Measurements from ENCODE around the gene C17orf50. TPM values are rescaled to one million over a fixed set of nuclear protein-coding genes. Genes with fewer than 3 reads are reported as not detected.

Gene C17orf50
- total RNA-seq, 2 experiments from 2014 or later: not detected

- Mint-ChIP-seq H3K9me3 (no peaks in the 10 kb centered on the region), H3K4me1 (peaks cover 9% of the 10 kb centered on the region), H3K27ac (no peak overlapping the region), H3K36me3 (no peaks in the 10 kb centered on the region), H3K27me3 (peaks cover 40% of the 10 kb centered on the region), H3K4me3 (peak overlapping the region; percentile 71)
- DNase-seq (peak; percentile 52), ATAC-seq (ENCODE audit: low read depth) (peak; percentile 68)
- POLR2A ChIA-PET: interaction anchor here (1.2 kb wide), 1 partner anchor 68 kb away, joined by 4 read pairs; the partner anchor contains the start of gene TAF15
These were observed 19.4 kb upstream of the C17orf50 start for GRCh38 chr17:35740997-35741931.

DNA sequence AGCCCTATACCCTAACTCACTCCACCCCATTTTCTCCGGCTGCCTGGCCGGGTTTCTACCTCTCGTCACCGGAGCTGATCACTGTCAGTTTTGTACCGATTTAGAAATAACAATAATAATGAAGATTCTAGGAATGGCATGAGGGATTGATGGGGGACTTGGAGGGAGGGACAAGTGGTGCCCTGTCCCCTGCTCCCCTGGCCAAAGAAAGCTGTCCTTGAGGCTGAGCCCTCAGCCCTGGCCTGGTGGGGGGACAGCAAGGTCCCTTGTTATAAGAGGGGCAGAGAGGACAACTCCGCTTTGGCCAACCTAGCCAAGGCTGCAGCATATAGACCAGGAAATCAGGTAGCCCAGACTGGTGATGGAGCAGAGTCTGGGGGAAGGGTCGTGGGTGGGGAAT is 18.2 kb upstream of the C17orf50 start:
- Mint-ChIP-seq H3K4me3 (no peak overlapping the region), H3K27ac (no peak overlapping the region), H3K4me1 (peaks cover 9% of the 10 kb centered on the region), H3K36me3 (no peaks in the 10 kb centered on the region), H3K9me3 (no peaks in the 10 kb centered on the region), H3K27me3 (peaks cover 40% of the 10 kb centered on the region)
- DNase-seq (no peak), ATAC-seq (ENCODE audit: low read depth) (no peak)
- POLR2A ChIA-PET: no interaction called here

DNA sequence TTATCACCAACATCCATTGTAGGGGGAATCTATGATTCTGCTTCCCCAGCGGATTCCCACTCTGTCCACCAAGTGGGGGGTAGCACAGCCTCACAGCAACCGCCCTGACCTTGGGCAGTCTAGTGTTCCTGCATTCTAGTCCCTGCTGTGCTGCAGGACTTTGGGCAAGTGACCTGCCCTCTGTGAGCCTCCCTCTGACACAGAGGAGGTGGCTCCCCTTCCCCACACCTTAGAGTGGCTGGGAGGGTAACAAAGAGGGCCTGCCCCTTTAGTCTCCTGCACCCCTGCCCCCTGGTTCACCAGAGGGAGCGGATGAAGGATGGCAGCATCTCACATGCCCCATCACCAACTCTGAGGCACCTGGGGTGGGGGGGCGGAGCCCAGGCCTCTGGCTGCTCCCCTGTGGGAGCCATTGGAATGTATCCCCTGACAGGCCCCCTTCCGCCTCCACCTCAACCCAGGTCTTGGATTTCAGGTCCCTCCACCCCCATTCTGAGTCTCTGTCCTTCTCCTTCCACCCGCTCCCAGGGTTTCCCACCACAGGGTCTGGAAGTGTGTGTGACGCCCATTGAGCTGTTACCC is 17.7 kb upstream of the C17orf50 start:
- Mint-ChIP-seq H3K4me3 (no peak overlapping the region), H3K36me3 (no peaks in the 10 kb centered on the region)
- POLR2A ChIA-PET: no interaction called here

GRCh38 chr17:35743626-35744328 is 16.9 kb upstream of the C17orf50 start:
- no peaks in the 10 kb centered on the region for H3K36me3 Mint-ChIP-seq
- ATAC-seq (ENCODE audit: low read depth): no peak
- no peak overlapping the region for H3K4me3 Mint-ChIP-seq

More for the DNA sequence above, 17.7 kb upstream of the C17orf50 start:
- H3K27me3 Mint-ChIP-seq: peaks cover 40% of the 10 kb centered on the region
- ATAC-seq (ENCODE audit: low read depth) (no peak), DNase-seq (no peak)
- no peaks in the 10 kb centered on the region for H3K9me3 Mint-ChIP-seq
- H3K4me1 Mint-ChIP-seq: peaks cover 9% of the 10 kb centered on the region
- no peak overlapping the region for H3K27ac Mint-ChIP-seq

GRCh38 chr17:35744830-35745229 is 15.9 kb upstream of the C17orf50 start:
- no peak for ATAC-seq (ENCODE audit: low read depth)
- Mint-ChIP-seq H3K9me3 (no peaks in the 10 kb centered on the region), H3K4me3 (no peak overlapping the region), H3K27me3 (peaks cover 42% of the 10 kb centered on the region), H3K36me3 (no peaks in the 10 kb centered on the region), H3K27ac (no peak overlapping the region), H3K4me1 (peaks cover 12% of the 10 kb centered on the region)
- DNase-seq: no peak
- POLR2A ChIA-PET: interaction anchor here (0.5 kb wide), 1 partner anchor 819 kb away, joined by 5 read pairs; no protein-coding TSS in a partner anchor

More at GRCh38 chr17:35743626-35744328, 16.9 kb upstream of the C17orf50 start:
- Mint-ChIP-seq H3K4me1 (peaks cover 9% of the 10 kb centered on the region), H3K27ac (no peak overlapping the region), H3K27me3 (peaks cover 43% of the 10 kb centered on the region), H3K9me3 (no peaks in the 10 kb centered on the region)
- no peak for DNase-seq
- POLR2A ChIA-PET: no interaction called here

- Mint-ChIP-seq H3K36me3 (no peaks in the 10 kb centered on the region), H3K27me3 (peaks cover 41% of the 10 kb centered on the region), H3K27ac (no peak overlapping the region), H3K4me3 (no peak overlapping the region), H3K9me3 (no peaks in the 10 kb centered on the region), H3K4me1 (peaks cover 14% of the 10 kb centered on the region)
- POLR2A ChIA-PET: no interaction called here
- ATAC-seq (ENCODE audit: low read depth) (no peak), DNase-seq (no peak)
These were observed 15.4 kb upstream of the C17orf50 start for GRCh38 chr17:35745246-35745645.

GRCh38 chr17:35745749-35746320 is 14.9 kb upstream of the C17orf50 start:
- Mint-ChIP-seq H3K36me3 (no peaks in the 10 kb centered on the region), H3K9me3 (no peaks in the 10 kb centered on the region), H3K27ac (no peak overlapping the region), H3K4me3 (no peak overlapping the region), H3K27me3 (peaks cover 42% of the 10 kb centered on the region), H3K4me1 (peaks cover 14% of the 10 kb centered on the region)
- POLR2A ChIA-PET: no interaction called here
- ATAC-seq (ENCODE audit: low read depth) (no peak), DNase-seq (no peak)

- peaks cover 9% of the 10 kb centered on the region for H3K4me1 Mint-ChIP-seq
- ATAC-seq (ENCODE audit: low read depth) (peak; percentile 80), DNase-seq (peak; percentile 80)
- no peaks in the 10 kb centered on the region for H3K36me3 Mint-ChIP-seq
- no peak overlapping the region for H3K4me3 Mint-ChIP-seq
- peaks cover 38% of the 10 kb centered on the region for H3K27me3 Mint-ChIP-seq
- POLR2A ChIA-PET: interaction anchor here (0.5 to 1.4 kb wide), 2 partner anchors 134 to 606 kb away, joined by 4 to 5 read pairs; no protein-coding TSS in a partner anchor
- no peaks in the 10 kb centered on the region for H3K9me3 Mint-ChIP-seq
- H3K27ac Mint-ChIP-seq: no peak overlapping the region
These were observed 13.1 kb upstream of the C17orf50 start for GRCh38 chr17:35747540-35748017.

DNA sequence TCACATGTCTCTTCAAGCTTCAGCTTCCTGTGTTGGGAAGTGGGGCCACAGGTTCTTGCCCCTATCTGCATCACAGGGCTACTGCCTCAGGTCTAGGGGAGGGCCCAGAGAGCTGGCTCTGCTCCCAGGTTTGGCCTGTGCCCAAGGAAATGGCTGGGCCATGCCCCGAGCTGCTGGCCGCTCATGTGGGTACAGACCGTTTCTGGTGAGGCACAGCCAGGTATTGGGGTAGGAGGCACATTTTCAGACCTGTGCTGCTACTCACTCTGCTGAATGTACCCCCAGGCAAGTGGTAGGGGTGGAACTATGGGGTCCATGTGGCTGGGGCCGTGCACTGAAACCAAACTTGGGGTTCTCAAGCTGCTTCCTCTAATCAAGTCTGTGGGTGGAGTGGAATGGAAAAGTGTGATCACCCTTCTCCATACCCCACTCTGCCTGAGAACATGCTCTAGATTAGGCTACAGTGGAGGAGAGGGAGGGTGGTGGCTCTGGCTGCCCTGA is 12.3 kb upstream of the C17orf50 start:
- POLR2A ChIA-PET: interaction anchor here (0.5 to 1.4 kb wide), 2 partner anchors 135 to 607 kb away, joined by 4 to 5 read pairs; no protein-coding TSS in a partner anchor
- no peaks in the 10 kb centered on the region for H3K9me3 Mint-ChIP-seq
- H3K27me3 Mint-ChIP-seq: peaks cover 40% of the 10 kb centered on the region
- no peak overlapping the region for H3K4me3 Mint-ChIP-seq
- no peaks in the 10 kb centered on the region for H3K36me3 Mint-ChIP-seq
- ATAC-seq (ENCODE audit: low read depth) (no peak), DNase-seq (no peak)
- H3K4me1 Mint-ChIP-seq: peaks cover 9% of the 10 kb centered on the region
- H3K27ac Mint-ChIP-seq: no peak overlapping the region

- no peaks in the 10 kb centered on the region for H3K36me3 Mint-ChIP-seq
- POLR2A ChIA-PET: no interaction called here
- no peaks in the 10 kb centered on the region for H3K9me3 Mint-ChIP-seq
- no peak overlapping the region for H3K4me3 Mint-ChIP-seq
- H3K27me3 Mint-ChIP-seq: peaks cover 37% of the 10 kb centered on the region
- ATAC-seq (ENCODE audit: low read depth): no peak
- peaks cover 7% of the 10 kb centered on the region for H3K4me1 Mint-ChIP-seq
- no peak overlapping the region for H3K27ac Mint-ChIP-seq
- no peak for DNase-seq
These were observed 11.7 kb upstream of the C17orf50 start for GRCh38 chr17:35748979-35749378.

DNA sequence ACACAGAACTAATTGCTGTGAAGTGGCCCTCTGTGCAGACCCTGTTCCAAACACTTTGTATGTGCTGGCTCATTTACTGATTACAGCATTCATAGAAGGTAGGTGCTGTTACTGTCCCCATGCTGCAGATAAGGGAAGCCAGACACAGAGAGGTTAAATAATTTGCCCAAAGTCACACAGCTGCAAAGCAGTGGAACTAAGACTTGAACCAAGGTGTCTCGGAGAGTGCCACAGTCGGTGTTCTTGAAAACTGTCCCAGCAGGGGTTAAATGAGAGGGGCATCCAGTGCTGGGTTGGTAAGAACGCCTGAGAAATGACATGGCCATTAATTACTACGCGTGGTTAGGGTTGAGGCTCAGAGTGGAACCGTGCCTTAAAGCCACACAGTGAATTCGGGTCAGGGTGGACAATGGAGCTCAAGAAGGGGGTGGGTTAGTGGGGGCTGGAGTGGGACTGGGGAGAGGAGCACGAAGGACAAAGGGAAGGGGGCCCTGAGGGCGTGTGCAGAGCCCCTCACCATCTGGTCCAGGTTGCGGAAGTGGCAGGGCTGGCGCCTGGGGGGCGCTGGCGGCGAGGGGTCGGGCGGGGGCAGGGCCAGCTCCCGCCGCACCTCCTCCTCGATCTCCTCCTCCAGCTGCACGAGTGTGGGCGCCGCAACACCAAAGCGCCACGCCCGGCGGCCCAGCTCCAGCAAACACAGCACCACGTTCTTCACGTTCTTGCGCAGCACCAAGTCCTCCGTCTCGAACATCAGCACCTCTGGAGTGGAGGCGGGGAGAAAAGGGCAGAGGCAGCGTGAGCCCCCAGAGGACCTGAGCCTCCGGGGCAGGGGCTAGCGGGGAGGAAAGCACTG is 10.9 kb upstream of the C17orf50 start:
- H3K36me3 Mint-ChIP-seq: no peaks in the 10 kb centered on the region
- no peaks in the 10 kb centered on the region for H3K9me3 Mint-ChIP-seq
- peak overlapping the region; percentile 42 for H3K4me3 Mint-ChIP-seq
- H3K4me1 Mint-ChIP-seq: peaks cover 7% of the 10 kb centered on the region
- no peak overlapping the region for H3K27ac Mint-ChIP-seq
- ATAC-seq (ENCODE audit: low read depth) (no peak), DNase-seq (no peak)
- H3K27me3 Mint-ChIP-seq: peaks cover 37% of the 10 kb centered on the region
- POLR2A ChIA-PET: interaction anchor here (1.0 kb wide), 1 partner anchor 59 kb away, joined by 3 read pairs; the partner anchor contains the start of gene TAF15
